HepG2 (cell line): ENCODE measurements around the gene RAC3. TPM values are rescaled to one million over a fixed set of nuclear protein-coding genes. Genes with fewer than 3 reads are reported as not detected.

Experiments used
- AGO2 ChIP-seq: fragments of 200-400 bp; formaldehyde crosslinking; optimal IDR thresholded peaks from 2 replicates; pipeline ENCODE3; 2017; ENCODE audit warnings: mild to moderate bottlenecking, low read depth, low read length, moderate library complexity
- GATA4 ChIP-seq: sonication (generic); IDR thresholded peaks from 2 replicates; pipeline ENCODE4 v1.6.1; 2016; ENCODE audit warnings: antibody characterized with exemption, low read depth, borderline replicate concordance
- HDAC2 ChIP-seq: sonication (generic); formaldehyde crosslinking; IDR thresholded peaks from 2 replicates; pipeline ENCODE4 v1.4.0; 2020; ENCODE audit warnings: missing genetic modification reagents
- HOXA9 ChIP-seq: sonication (generic); formaldehyde crosslinking; IDR thresholded peaks from 2 replicates; pipeline ENCODE4 v1.8.1; 2022; ENCODE audit warnings: missing genetic modification reagents, mild to moderate bottlenecking, moderate library complexity, borderline replicate concordance
- IKZF1 ChIP-seq: fragments of 450-650 bp; IDR thresholded peaks from 2 replicates; pipeline ENCODE4 v1.7.1; 2016
- MIXL1 ChIP-seq: IDR thresholded peaks from 2 replicates; pipeline ENCODE4 v1.6.1; 2016
- NAIF1 ChIP-seq: sonication (generic); formaldehyde crosslinking; IDR thresholded peaks from 2 replicates; pipeline ENCODE4 v1.5.0; 2020; ENCODE audit warnings: mild to moderate bottlenecking, missing genetic modification reagents, borderline replicate concordance
- POGZ ChIP-seq: sonication (generic); formaldehyde crosslinking; IDR thresholded peaks from 2 replicates; pipeline ENCODE4 v1.4.0; 2020; ENCODE audit warnings: mild to moderate bottlenecking, missing genetic modification reagents
- SP4 ChIP-seq: sonication (generic); formaldehyde crosslinking; IDR thresholded peaks from 2 replicates; pipeline ENCODE4 v1.8.1; 2023; ENCODE audit warnings: mild to moderate bottlenecking, missing genetic modification reagents
- TARDBP ChIP-seq: sonication (generic); formaldehyde crosslinking; IDR thresholded peaks from 2 replicates; pipeline ENCODE4 v1.8.0; 2022; ENCODE audit warnings: mild to moderate bottlenecking, missing genetic modification reagents
- U2AF2 ChIP-seq: fragments of 200-400 bp; formaldehyde crosslinking; IDR thresholded peaks from 2 replicates; pipeline ENCODE4 v1.6.1; 2017; ENCODE audit warnings: low read depth, mild to moderate bottlenecking, low read length
- ZEB1 ChIP-seq: IDR thresholded peaks from 2 replicates; pipeline ENCODE4 v1.6.1; 2012; ENCODE audit warnings: mild to moderate bottlenecking, low read depth, inconsistent platforms; ENCODE audit not compliant: insufficient replicate concordance
- ZFP90 ChIP-seq: sonication (generic); formaldehyde crosslinking; IDR thresholded peaks from 2 replicates; pipeline ENCODE4 v1.8.0; 2022; ENCODE audit warnings: missing genetic modification reagents, mild to moderate bottlenecking, inconsistent platforms, borderline replicate concordance
- ZMYM3 ChIP-seq: sonication (generic); formaldehyde crosslinking; IDR thresholded peaks from 2 replicates; pipeline ENCODE4 v1.5.1; 2020; ENCODE audit warnings: mild to moderate bottlenecking, missing genetic modification reagents
- ZNF512B ChIP-seq: sonication (generic); formaldehyde crosslinking; IDR thresholded peaks from 2 replicates; pipeline ENCODE4 v1.5.1; 2020; ENCODE audit warnings: missing genetic modification reagents, mild to moderate bottlenecking, borderline replicate concordance
- ZNF768 ChIP-seq: sonication (generic); formaldehyde crosslinking; IDR thresholded peaks from 2 replicates; pipeline ENCODE4 v1.4.0; 2020; ENCODE audit warnings: missing genetic modification reagents
- ZNF777 ChIP-seq: sonication (generic); formaldehyde crosslinking; IDR thresholded peaks from 2 replicates; pipeline ENCODE4 v1.4.0; 2020; ENCODE audit warnings: missing genetic modification reagents
- ZNF788 ChIP-seq: sonication (generic); formaldehyde crosslinking; IDR thresholded peaks from 2 replicates; pipeline ENCODE4 v1.5.0; 2020; ENCODE audit warnings: mild to moderate bottlenecking, missing genetic modification reagents, borderline replicate concordance
- ZNF790 ChIP-seq: sonication (generic); formaldehyde crosslinking; IDR thresholded peaks from 2 replicates; pipeline ENCODE4 v1.8.0; 2022; ENCODE audit warnings: missing genetic modification reagents, mild to moderate bottlenecking, borderline replicate concordance
- polyA plus RNA-seq, 8 experiments: library from polyadenylated mRNA; depleted of rRNA in 3 of 8; stranded (reverse) in 7 of 8; unstranded in 1 of 8; fragments of >200 nt; fragmentation: Illumina TruSeq in 4 of 8; extraction: Trizol in 4 of 8; gene quantifications; 2 replicates each; pipeline versions ENCODE4 v1.2.1 to v1.2.3, GENCODE V29; 2011 to 2016; ENCODE audit warnings: low read depth in 4 of 8, missing spikeins in 1 of 8, mixed read lengths in 1 of 8; ENCODE audit not compliant: insufficient read depth in 1 of 8
- total RNA-seq, 5 experiments: library from RNA; depleted of rRNA; stranded (reverse); fragments of >200 nt; fragmentation: Illumina TruSeq; extraction: Trizol; gene quantifications; 2 replicates each; pipeline ENCODE4 v1.2.3, GENCODE V29; 2016; ENCODE audit warnings: low read depth in 1 of 5
- TF ChIP-seq, protein P1 (sequence below): IDR thresholded peaks from 2 replicates; pipeline ENCODE4 v1.6.1; 2016; ENCODE audit warnings: low read depth, missing genetic modification reagents, missing compliant biosample characterization
- TF ChIP-seq, protein P2 (sequence below): sonication (generic); formaldehyde crosslinking; IDR thresholded peaks from 2 replicates; pipeline ENCODE4 v1.5.0; 2020; ENCODE audit warnings: missing genetic modification reagents, mild to moderate bottlenecking, borderline replicate concordance

The RAC3 gene
- total and polyA plus RNA-seq, 2 of the 13 experiments (the other 11 are each of a cell fraction or from before 2014, with no cell fraction given) = 10.5 to 21.3 TPM

- TF ChIP-seq GATA4 (no peak), ZNF777 (CRISPR knock-in tag) (no peak), AGO2 (peak; percentile 75), ZNF790 (CRISPR knock-in tag) (no peak), ZNF512B (CRISPR knock-in tag) (no peak), ZNF768 (CRISPR knock-in tag) (0 out of 2 replicates have a peak, but pooled peaks have one; percentile 7), NAIF1 (CRISPR knock-in tag) (no peak), SP4 (no peak), ZNF788 (CRISPR knock-in tag) (no peak), IKZF1 (no peak), POGZ (CRISPR knock-in tag) (no peak), ZEB1 (no peak), MIXL1 (CRISPR knock-in tag) (no peak), HDAC2 (no peak), HOXA9 (no peak), TARDBP (CRISPR knock-in tag) (no peak), ZFP90 (CRISPR knock-in tag) (no peak), U2AF2 (no peak), ZMYM3 (no peak)
- TF ChIP-seq, protein P1, sequence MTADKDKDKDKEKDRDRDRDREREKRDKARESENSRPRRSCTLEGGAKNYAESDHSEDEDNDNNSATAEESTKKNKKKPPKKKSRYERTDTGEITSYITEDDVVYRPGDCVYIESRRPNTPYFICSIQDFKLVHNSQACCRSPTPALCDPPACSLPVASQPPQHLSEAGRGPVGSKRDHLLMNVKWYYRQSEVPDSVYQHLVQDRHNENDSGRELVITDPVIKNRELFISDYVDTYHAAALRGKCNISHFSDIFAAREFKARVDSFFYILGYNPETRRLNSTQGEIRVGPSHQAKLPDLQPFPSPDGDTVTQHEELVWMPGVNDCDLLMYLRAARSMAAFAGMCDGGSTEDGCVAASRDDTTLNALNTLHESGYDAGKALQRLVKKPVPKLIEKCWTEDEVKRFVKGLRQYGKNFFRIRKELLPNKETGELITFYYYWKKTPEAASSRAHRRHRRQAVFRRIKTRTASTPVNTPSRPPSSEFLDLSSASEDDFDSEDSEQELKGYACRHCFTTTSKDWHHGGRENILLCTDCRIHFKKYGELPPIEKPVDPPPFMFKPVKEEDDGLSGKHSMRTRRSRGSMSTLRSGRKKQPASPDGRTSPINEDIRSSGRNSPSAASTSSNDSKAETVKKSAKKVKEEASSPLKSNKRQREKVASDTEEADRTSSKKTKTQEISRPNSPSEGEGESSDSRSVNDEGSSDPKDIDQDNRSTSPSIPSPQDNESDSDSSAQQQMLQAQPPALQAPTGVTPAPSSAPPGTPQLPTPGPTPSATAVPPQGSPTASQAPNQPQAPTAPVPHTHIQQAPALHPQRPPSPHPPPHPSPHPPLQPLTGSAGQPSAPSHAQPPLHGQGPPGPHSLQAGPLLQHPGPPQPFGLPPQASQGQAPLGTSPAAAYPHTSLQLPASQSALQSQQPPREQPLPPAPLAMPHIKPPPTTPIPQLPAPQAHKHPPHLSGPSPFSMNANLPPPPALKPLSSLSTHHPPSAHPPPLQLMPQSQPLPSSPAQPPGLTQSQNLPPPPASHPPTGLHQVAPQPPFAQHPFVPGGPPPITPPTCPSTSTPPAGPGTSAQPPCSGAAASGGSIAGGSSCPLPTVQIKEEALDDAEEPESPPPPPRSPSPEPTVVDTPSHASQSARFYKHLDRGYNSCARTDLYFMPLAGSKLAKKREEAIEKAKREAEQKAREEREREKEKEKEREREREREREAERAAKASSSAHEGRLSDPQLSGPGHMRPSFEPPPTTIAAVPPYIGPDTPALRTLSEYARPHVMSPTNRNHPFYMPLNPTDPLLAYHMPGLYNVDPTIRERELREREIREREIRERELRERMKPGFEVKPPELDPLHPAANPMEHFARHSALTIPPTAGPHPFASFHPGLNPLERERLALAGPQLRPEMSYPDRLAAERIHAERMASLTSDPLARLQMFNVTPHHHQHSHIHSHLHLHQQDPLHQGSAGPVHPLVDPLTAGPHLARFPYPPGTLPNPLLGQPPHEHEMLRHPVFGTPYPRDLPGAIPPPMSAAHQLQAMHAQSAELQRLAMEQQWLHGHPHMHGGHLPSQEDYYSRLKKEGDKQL = no peak
- TF ChIP-seq, protein P2, sequence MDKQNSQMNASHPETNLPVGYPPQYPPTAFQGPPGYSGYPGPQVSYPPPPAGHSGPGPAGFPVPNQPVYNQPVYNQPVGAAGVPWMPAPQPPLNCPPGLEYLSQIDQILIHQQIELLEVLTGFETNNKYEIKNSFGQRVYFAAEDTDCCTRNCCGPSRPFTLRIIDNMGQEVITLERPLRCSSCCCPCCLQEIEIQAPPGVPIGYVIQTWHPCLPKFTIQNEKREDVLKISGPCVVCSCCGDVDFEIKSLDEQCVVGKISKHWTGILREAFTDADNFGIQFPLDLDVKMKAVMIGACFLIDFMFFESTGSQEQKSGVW (CRISPR knock-in tag) = no peak
Measured at GRCh38 chr17:82080048-82080788, 48.7 kb downstream of the RAC3 start (continued).
